NT2/D1 (cell line): Measurements from ENCODE around the gene SLCO3A1.

ENCODE experiments used
- DNase-seq: peaks from one replicate; pipeline ENCODE4 v3.0.0-alpha.2; 2011; ENCODE audit warnings: low read depth, low spot score
- H3K27me3 ChIP-seq: 2 replicates; pipeline ENCODE4 v1.6.0; 2011; ENCODE audit warnings: mild to moderate bottlenecking; ENCODE audit not compliant: insufficient read length, insufficient read depth
- H3K36me3 ChIP-seq: 2 replicates; pipeline ENCODE4 v1.6.1; 2011; ENCODE audit warnings: mild to moderate bottlenecking, low read length, mixed read lengths; ENCODE audit not compliant: insufficient read depth, insufficient read length
- H3K4me1 ChIP-seq: 2 replicates; pipeline ENCODE4 v1.5.1; 2011; ENCODE audit not compliant: insufficient read depth, insufficient read length
- H3K4me3 ChIP-seq: 2 replicates; pipeline ENCODE4 v1.5.1; 2011; ENCODE audit warnings: low read depth; ENCODE audit not compliant: insufficient read length
- H3K9ac ChIP-seq: 2 replicates; pipeline ENCODE4 v1.6.0; 2011; ENCODE audit warnings: low read depth; ENCODE audit not compliant: insufficient read length
- H3K9me3 ChIP-seq: 2 replicates; pipeline ENCODE4 v1.5.1; 2011; ENCODE audit warnings: mild to moderate bottlenecking, low read length; ENCODE audit not compliant: insufficient read depth
- SUZ12 ChIP-seq: IDR thresholded peaks from 2 replicates; pipeline ENCODE4 v1.6.1; 2011; ENCODE audit not compliant: insufficient read length, insufficient read depth; ENCODE audit errors: extremely low read depth
- YY1 ChIP-seq: IDR thresholded peaks from 2 replicates; pipeline ENCODE4 v1.6.1; 2011; ENCODE audit not compliant: insufficient read length, insufficient read depth
- ZNF274 ChIP-seq: IDR thresholded peaks from 2 replicates; pipeline ENCODE4 v1.6.1; 2011; ENCODE audit warnings: mild to moderate bottlenecking, low read depth, low read length

The SLCO3A1 gene

DNA sequence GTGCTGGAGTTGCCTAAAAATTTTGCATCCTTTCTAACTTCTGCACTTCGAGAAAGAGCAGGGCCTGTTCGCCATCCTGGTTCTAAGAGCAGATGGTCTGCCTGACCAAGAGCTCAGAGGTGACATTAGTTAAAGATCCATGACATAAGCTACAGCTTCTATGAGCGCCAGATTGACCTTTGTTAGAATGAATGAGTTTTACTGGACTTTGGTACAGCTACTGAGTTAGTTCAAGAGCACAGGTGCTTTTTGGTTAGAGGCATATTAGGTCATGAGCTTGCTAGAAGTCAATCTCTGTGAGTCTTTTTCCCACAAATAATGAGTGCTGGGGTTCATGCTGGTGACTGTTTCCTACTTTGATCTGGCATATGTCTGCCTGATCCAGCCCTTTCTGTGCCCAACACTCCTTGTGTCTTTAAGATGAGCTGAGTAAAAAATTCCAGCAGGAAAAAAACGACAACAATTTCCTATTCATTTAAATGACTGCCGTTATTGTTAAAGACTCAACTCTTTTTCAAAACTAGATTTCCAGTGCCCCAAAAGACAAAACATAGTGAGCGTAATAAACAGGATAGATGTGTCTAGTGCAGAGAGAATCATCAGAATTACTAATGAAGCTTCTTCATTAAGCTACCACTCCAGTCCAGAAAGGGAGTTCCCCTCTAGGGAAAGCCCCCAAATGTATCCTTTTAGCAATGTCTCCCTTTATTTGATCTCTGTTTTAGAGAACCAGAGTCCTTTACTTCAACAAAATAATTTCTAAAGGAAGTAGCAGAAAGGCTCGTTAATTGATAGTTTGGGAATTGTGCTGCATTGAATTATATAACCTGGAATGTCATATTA, 152.9 kb downstream of the SLCO3A1 start:
- TF ChIP-seq YY1 (no peak), SUZ12 (no peak), ZNF274 (no peak)
- H3K36me3 ChIP-seq = no peaks in the 10 kb centered on the region
- no peak overlapping the region for H3K9ac ChIP-seq
- H3K4me1 ChIP-seq = no peaks in the 10 kb centered on the region
- no peak for DNase-seq
- no peak overlapping the region for H3K4me3 ChIP-seq
- H3K9me3 ChIP-seq = no peaks in the 10 kb centered on the region
- H3K27me3 ChIP-seq = no peaks in the 10 kb centered on the region

DNA sequence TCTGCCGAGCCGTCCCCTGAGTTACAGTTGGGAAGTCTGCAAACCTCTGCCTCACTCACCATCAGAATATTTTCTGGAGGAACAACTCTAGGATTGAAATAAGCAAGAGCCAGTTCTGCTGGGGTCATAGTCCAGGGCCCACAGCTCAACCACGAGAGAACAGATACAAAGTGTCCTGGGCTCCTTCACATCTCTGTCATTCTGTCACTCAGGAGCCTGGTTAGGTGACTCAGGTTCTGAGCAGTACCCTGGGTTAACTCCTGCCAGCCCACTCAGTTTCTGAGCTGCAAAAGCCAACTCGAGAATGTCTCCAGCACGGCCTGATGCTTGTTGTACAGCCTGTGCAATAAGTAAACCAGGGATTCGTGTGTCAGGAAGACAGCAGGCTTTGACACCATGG, 155.7 kb downstream of the SLCO3A1 start:
- Histone ChIP-seq H3K9me3 (no peaks in the 10 kb centered on the region), H3K36me3 (no peaks in the 10 kb centered on the region), H3K27me3 (no peaks in the 10 kb centered on the region), H3K4me3 (no peak overlapping the region), H3K4me1 (peaks cover 4% of the 10 kb centered on the region), H3K9ac (no peak overlapping the region)
- DNase-seq = no peak
- TF ChIP-seq YY1 (no peak), ZNF274 (no peak), SUZ12 (no peak)

DNA sequence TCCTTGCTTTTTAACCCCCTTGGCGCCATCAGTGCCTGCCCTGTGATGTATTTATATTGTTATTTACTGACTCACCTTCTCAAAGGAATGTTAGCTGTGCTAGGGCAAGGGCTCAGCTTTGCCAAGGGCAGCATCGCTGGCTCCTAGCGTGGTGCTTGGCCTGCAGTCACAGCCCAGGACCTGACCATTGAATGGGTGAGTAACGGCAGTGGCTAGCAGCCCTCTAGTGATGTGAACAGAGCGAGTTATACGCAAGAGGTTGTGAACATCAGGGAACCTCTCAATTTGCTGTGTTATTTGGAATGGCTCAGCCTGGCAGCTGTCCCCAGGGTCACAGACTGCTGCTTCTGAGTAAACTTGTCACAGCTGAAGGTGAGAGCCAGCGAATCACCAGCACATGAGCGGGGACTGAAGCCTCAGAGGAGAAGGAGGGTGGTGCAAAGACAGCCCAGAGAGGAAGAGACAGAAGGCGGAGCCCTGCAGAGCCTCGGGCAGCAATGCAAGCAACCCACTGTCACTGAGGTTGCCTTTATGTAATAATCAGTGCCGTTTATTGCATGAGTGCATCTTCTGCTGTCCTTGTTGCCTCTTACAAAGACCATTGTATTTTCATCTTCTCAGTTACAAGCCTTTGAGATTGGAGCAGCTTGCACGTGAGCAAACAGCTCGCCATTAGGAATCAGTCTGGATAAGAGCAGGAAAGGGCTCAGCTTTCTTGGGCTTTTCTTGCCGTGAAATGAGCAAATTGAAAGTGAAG, 158.3 kb downstream of the SLCO3A1 start:
- Histone ChIP-seq H3K4me1 (peaks cover 4% of the 10 kb centered on the region), H3K4me3 (no peak overlapping the region), H3K9ac (no peak overlapping the region), H3K9me3 (no peaks in the 10 kb centered on the region), H3K36me3 (no peaks in the 10 kb centered on the region), H3K27me3 (no peaks in the 10 kb centered on the region)
- TF ChIP-seq SUZ12 = no peak
- no peak for DNase-seq

DNA sequence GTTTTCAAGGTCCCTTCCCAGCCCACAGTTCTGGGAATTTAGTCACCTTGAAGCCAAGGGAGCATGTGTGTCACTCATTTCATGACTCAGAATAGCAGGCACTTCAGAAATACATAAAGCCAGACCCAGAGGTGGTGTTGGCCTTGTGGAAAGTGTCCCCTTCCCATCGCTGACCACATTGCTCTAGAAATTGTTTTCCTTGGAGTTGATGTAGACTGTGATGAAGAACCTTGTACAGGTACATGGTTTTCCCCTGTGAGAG, 158.8 kb downstream of the SLCO3A1 start:
- TF ChIP-seq ZNF274 (no peak), YY1 (no peak), SUZ12 (no peak)
- DNase-seq = no peak
- Histone ChIP-seq H3K4me1 (peaks cover 4% of the 10 kb centered on the region), H3K4me3 (no peak overlapping the region), H3K9ac (no peak overlapping the region), H3K9me3 (no peaks in the 10 kb centered on the region), H3K27me3 (no peaks in the 10 kb centered on the region), H3K36me3 (no peaks in the 10 kb centered on the region)

DNA sequence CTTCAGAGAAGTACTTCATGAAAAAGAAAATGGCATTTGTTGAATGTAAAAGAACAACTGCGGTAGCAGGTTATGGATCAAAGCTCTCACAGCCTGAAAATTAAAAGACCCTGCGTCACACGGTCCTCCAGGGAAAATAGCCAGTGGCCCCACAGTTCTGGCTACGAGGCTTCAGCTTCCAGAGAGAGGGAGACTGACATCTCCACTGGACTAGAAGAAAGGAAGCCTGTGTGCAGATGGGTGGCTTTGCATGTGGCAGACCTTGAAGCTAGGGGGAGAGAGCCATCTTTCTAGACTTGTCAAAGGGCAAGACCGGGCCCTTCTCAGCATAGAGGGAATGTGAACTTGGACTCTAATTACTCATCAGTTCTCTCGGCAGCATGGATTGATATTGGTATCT, 159.4 kb downstream of the SLCO3A1 start:
- no peaks in the 10 kb centered on the region for H3K27me3 ChIP-seq
- TF ChIP-seq ZNF274 (no peak), YY1 (no peak), SUZ12 (no peak)
- no peaks in the 10 kb centered on the region for H3K9me3 ChIP-seq
- H3K4me3 ChIP-seq = no peak overlapping the region
- no peak overlapping the region for H3K9ac ChIP-seq
- H3K36me3 ChIP-seq = no peaks in the 10 kb centered on the region
- DNase-seq = no peak
- peaks cover 4% of the 10 kb centered on the region for H3K4me1 ChIP-seq

DNA sequence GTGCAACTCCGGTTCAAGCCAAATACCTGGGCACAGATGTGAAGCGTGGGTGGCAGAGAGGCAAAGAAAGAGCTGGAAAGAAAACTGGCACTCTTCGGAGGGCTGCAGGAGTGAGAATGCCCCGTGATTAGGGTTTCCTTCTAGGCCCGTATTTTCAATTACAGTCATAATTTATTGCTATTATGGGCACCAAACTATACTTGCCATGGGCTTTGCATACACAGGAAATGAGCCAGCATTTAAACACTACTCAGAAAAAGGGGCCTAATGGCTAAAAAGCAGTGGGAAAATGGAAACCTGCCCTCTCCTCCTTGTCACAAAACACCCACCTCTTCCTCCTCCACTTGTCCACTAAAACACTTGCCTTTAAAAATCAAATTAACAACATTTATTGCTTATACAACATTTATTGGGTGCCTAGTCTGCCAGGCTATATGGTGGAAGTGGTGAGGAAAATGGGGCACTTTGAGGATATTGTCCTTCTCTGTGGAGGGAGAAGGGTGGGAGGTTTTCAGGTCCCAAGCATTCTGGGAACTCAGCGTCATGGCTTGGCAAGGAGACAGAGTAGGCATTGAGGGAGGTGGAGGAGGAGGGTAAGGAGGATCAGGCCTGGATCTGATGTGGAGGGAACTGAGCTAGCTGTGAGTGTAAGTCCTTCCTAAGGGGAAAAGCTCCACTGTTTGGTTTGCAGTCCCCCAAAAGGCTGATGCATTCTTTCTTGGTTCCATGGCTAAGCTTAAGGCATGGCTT, 160.9 kb downstream of the SLCO3A1 start:
- Histone ChIP-seq H3K36me3 (no peaks in the 10 kb centered on the region), H3K9me3 (no peaks in the 10 kb centered on the region), H3K27me3 (no peaks in the 10 kb centered on the region), H3K4me3 (no peak overlapping the region), H3K9ac (no peak overlapping the region), H3K4me1 (peaks cover 4% of the 10 kb centered on the region)
- TF ChIP-seq SUZ12 (no peak), YY1 (no peak), ZNF274 (no peak)
- DNase-seq = no peak

DNA sequence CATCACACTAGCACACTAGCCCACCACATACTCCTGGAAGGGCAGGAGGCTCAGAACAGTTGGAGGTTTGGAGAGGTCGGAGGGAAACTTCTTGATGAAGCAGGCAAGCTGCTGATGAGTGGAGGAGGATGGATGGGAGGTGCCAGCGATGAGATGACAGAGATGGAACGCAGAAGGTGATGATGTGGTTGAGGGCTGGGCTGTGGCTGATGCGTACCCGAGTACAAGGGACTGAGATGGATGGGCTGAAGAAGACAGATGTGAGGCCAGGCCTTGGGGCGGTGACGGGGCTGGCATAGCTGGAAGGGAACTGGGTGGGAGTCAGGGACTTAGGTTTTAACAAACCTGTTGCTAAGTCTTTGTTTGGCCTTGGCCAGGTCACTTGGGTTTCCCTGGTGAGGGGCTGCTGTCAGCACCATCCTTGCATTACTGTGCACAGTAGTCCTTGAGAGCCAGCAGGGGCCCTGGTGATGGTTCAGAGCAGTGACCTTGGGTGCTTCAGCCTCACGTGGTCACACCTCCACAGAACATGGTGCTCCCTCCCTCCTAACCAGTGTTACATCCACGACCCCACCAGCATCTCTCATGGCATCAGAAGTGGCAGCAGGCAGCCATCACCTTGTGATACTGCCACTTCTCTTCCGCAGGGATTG, 164.5 kb downstream of the SLCO3A1 start:
- no peaks in the 10 kb centered on the region for H3K9me3 ChIP-seq
- no peak overlapping the region for H3K4me3 ChIP-seq
- TF ChIP-seq SUZ12 (no peak), ZNF274 (no peak), YY1 (no peak)
- H3K27me3 ChIP-seq = no peaks in the 10 kb centered on the region
- no peak overlapping the region for H3K9ac ChIP-seq
- DNase-seq = no peak
- H3K4me1 ChIP-seq = no peaks in the 10 kb centered on the region
- H3K36me3 ChIP-seq = no peaks in the 10 kb centered on the region
